ENCODE data around the gene FBXL19. TPM values are rescaled to one million over a fixed set of nuclear protein-coding genes. Genes with fewer than 3 reads are reported as not detected.

The FBXL19 gene
- total RNA-seq, 1 donor from 2014 or later: 6.3 TPM

- peaks cover 34% of the 10 kb centered on the region for H3K4me1 ChIP-seq
- intact Hi-C loops (cut with micrococcal nuclease): no loop called here
- H3K27me3 ChIP-seq (ENCODE audit: low read depth): no peaks in the 10 kb centered on the region
- peak overlapping the region; percentile 84 for H3K4me3 ChIP-seq
- no peak for DNase-seq
- no peaks in the 10 kb centered on the region for H3K9me3 ChIP-seq (replicated peaks)
- TF ChIP-seq, protein P1, sequence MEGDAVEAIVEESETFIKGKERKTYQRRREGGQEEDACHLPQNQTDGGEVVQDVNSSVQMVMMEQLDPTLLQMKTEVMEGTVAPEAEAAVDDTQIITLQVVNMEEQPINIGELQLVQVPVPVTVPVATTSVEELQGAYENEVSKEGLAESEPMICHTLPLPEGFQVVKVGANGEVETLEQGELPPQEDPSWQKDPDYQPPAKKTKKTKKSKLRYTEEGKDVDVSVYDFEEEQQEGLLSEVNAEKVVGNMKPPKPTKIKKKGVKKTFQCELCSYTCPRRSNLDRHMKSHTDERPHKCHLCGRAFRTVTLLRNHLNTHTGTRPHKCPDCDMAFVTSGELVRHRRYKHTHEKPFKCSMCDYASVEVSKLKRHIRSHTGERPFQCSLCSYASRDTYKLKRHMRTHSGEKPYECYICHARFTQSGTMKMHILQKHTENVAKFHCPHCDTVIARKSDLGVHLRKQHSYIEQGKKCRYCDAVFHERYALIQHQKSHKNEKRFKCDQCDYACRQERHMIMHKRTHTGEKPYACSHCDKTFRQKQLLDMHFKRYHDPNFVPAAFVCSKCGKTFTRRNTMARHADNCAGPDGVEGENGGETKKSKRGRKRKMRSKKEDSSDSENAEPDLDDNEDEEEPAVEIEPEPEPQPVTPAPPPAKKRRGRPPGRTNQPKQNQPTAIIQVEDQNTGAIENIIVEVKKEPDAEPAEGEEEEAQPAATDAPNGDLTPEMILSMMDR (IDR thresholded peaks at IDR 0.05; ENCODE audit: borderline replicate concordance): no peak
- H3K36me3 ChIP-seq: peaks cover 3% of the 10 kb centered on the region
- peak overlapping the region; percentile 96 for H3K27ac ChIP-seq (replicated peaks)
These were observed 1.7 kb downstream of the FBXL19 start for GRCh38 chr16:30924913-30925631.

DNA sequence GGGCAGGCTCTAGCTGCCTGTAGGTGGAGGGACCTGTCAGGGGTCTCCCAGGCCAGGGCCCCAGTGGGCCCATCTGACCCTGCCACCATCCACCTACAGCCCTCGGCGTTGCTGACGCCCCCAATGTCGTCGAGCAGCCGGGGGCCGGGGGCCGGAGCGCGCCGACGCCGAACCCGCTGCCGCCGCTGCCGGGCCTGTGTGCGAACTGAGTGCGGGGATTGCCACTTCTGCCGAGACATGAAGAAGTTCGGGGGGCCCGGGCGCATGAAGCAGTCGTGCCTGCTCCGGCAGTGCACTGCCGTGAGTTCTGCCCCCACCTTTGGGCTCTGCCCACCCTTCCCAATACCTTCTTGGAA, 2.2 kb downstream of the FBXL19 start:
- Histone ChIP-seq H3K9me3 (replicated peaks) (no peaks in the 10 kb centered on the region), H3K27ac (replicated peaks) (no peak overlapping the region), H3K36me3 (peaks cover 8% of the 10 kb centered on the region), H3K4me1 (peaks cover 39% of the 10 kb centered on the region), H3K4me3 (no peak overlapping the region), H3K27me3 (ENCODE audit: low read depth) (no peaks in the 10 kb centered on the region)
- no peak for DNase-seq
- intact Hi-C loops (cut with micrococcal nuclease): no loop called here
- TF ChIP-seq, protein P1 (IDR thresholded peaks at IDR 0.05; ENCODE audit: borderline replicate concordance): no peak

- H3K36me3 ChIP-seq: peaks cover 14% of the 10 kb centered on the region
- TF ChIP-seq, protein P1 (IDR thresholded peaks at IDR 0.05; ENCODE audit: borderline replicate concordance): no peak
- intact Hi-C loops (cut with micrococcal nuclease): no loop called here
- H3K4me3 ChIP-seq: no peak overlapping the region
- H3K27me3 ChIP-seq (ENCODE audit: low read depth): no peaks in the 10 kb centered on the region
- peaks cover 41% of the 10 kb centered on the region for H3K4me1 ChIP-seq
- no peak for DNase-seq
- H3K27ac ChIP-seq (replicated peaks): no peak overlapping the region
- H3K9me3 ChIP-seq (replicated peaks): no peaks in the 10 kb centered on the region
These were observed 2.8 kb downstream of the FBXL19 start for GRCh38 chr16:30925995-30926811.

DNA sequence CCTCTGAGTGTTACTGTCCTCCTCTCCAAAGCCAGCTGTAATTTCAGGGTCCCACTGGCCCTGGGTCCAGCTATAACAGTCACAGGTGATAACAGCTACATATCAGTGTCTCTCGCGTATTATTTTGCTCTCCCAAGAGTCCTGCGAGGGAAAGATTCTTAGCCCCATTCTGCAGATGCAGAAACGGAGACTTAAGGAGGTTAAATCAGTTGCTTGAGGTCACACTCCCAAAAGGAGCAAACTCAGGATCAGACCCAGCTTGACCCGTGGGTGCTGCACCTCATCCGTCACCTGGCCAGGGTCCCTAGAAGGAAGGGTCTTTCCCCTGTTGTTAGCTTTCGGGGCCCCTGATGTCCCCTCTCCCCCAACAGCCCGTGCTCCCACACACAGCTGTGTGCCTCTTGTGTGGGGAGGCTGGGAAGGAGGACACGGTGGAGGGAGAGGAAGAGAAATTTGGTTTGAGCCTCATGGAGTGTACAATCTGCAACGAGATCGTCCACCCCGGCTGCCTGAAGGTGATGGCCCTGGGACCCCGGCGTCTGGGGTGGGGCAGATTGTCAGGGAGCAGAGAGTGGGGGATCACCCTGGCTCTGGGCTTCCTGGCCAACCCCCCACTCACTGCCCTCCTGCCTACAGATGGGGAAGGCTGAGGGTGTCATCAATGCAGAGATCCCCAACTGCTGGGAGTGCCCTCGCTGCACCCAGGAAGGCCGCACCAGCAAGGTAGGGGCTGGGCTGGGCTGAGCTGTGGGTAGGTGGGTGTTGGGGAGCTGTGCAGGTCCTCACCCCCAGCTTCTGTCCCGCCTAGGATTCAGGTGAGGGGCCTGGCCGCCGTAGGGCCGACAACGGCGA, 3.8 kb downstream of the FBXL19 start:
- intact Hi-C loops (cut with micrococcal nuclease): no loop called here
- peaks cover 20% of the 10 kb centered on the region for H3K36me3 ChIP-seq
- no peaks in the 10 kb centered on the region for H3K27me3 ChIP-seq (ENCODE audit: low read depth)
- no peak for DNase-seq
- no peak overlapping the region for H3K4me3 ChIP-seq
- H3K9me3 ChIP-seq (replicated peaks): no peaks in the 10 kb centered on the region
- TF ChIP-seq, protein P1 (IDR thresholded peaks at IDR 0.05; ENCODE audit: borderline replicate concordance): no peak
- H3K4me1 ChIP-seq: peaks cover 35% of the 10 kb centered on the region
- peak overlapping the region; percentile 14 for H3K27ac ChIP-seq (replicated peaks)

- DNase-seq: no peak
- TF ChIP-seq, protein P1 (IDR thresholded peaks at IDR 0.05; ENCODE audit: borderline replicate concordance): no peak
- H3K4me3 ChIP-seq: no peak overlapping the region
- H3K27ac ChIP-seq (replicated peaks): peak overlapping the region; percentile 14
- H3K27me3 ChIP-seq (ENCODE audit: low read depth): no peaks in the 10 kb centered on the region
- H3K36me3 ChIP-seq: peaks cover 27% of the 10 kb centered on the region
- intact Hi-C loops (cut with micrococcal nuclease): no loop called here
- peaks cover 35% of the 10 kb centered on the region for H3K4me1 ChIP-seq
- no peaks in the 10 kb centered on the region for H3K9me3 ChIP-seq (replicated peaks)
These were observed 4.5 kb downstream of the FBXL19 start for GRCh38 chr16:30927789-30928378.
